H1 (cell line): ENCODE measurements around the gene ZNF641. TPM values are rescaled to one million over a fixed set of nuclear protein-coding genes. Genes with fewer than 3 reads are reported as not detected.

Experiments used
- CTCF ChIA-PET: fragments of 300-600 bp; sonication (Branson Sonifier 250); formaldehyde crosslinking; loops from one replicate; lab custom pipeline; 2021; ENCODE audit not compliant: partially characterized antibody; lab: Charles Lee
- POLR2A ChIA-PET: fragments of 300-600 bp; sonication (Branson Sonifier 250); formaldehyde crosslinking; loops from one replicate; lab custom pipeline; 2021; ENCODE audit warnings: inconsistent platforms; ENCODE audit not compliant: partially characterized antibody; lab: Charles Lee
- DNase-seq, 2 experiments: peaks; one replicate each; pipeline versions ENCODE4 v3.0.0 to v3.0.0-alpha.2; 2010 to 2022; ENCODE audit warnings: low spot score in 2 of 2, low read depth in 1 of 2, mixed read lengths in 1 of 2
- FAIRE-seq: peaks from 2 replicates; lab custom pipeline; 2011; peaks lifted over from hg19 to GRCh38; lab: Jason Lieb, UNC
- H2AFZ ChIP-seq: 2 replicates; pipeline ENCODE4 v1.8.1; 2012; ENCODE audit warnings: low read length, inconsistent platforms
- H2AK5ac ChIP-seq: 2 replicates; pipeline ENCODE4 v1.6.1; 2013; ENCODE audit warnings: low read depth, low read length
- H2BK120ac ChIP-seq: replicated peaks from 2 replicates; pipeline ENCODE3; 2013; ENCODE audit warnings: low read depth, low read length, inconsistent platforms
- H2BK12ac ChIP-seq: 2 replicates; pipeline ENCODE4 v1.6.1; 2013; ENCODE audit warnings: low read depth, low read length
- H2BK15ac ChIP-seq: 2 replicates; pipeline ENCODE4 v1.6.1; 2013; ENCODE audit warnings: low read length
- H2BK20ac ChIP-seq: 2 replicates; pipeline ENCODE4 v1.6.1; 2013; ENCODE audit warnings: low read length
- H2BK5ac ChIP-seq: 2 replicates; pipeline ENCODE4 v1.6.1; 2013; ENCODE audit warnings: low read depth, low read length
- H3K14ac ChIP-seq: 2 replicates; pipeline ENCODE4 v1.6.1; 2013; ENCODE audit warnings: inconsistent platforms; ENCODE audit not compliant: insufficient read length
- H3K18ac ChIP-seq: 2 replicates; pipeline ENCODE4 v1.6.1; 2013; ENCODE audit warnings: low read length; ENCODE audit errors: extremely low read depth
- H3K23ac ChIP-seq: 2 replicates; pipeline ENCODE4 v1.6.1; 2013; ENCODE audit warnings: inconsistent platforms; ENCODE audit not compliant: insufficient read length
- H3K23me2 ChIP-seq: 2 replicates; pipeline ENCODE4 v1.6.1; 2013; ENCODE audit warnings: low read depth, low read length
- H3K27ac ChIP-seq: 2 replicates; pipeline ENCODE4 v1.6.1; 2011; ENCODE audit warnings: low read depth, low read length, inconsistent platforms
- H3K27me3 ChIP-seq, 4 experiments: replicated peaks in 1 of 4; 1 replicate in 1 of 4; 2 replicates in 3 of 4; pipeline versions ENCODE4 v1.6.1 to v1.8.1; 2011 to 2013; ENCODE audit warnings: low read length in 3 of 4, mild to moderate bottlenecking in 3 of 4, inconsistent platforms in 2 of 4, mixed read lengths in 2 of 4, moderate library complexity in 1 of 4; ENCODE audit not compliant: control insufficient read depth in 3 of 4, insufficient read depth in 3 of 4; ENCODE audit errors: extremely low read depth in 1 of 4
- H3K36me3 ChIP-seq, 4 experiments: 2 replicates each; pipeline versions ENCODE4 v1.6.1 to v1.8.1; 2011 to 2013; ENCODE audit warnings: mild to moderate bottlenecking in 4 of 4, low read length in 3 of 4, moderate library complexity in 2 of 4, control low read depth in 1 of 4, inconsistent platforms in 1 of 4; ENCODE audit not compliant: insufficient read depth in 4 of 4, control insufficient read depth in 2 of 4
- H3K4ac ChIP-seq: replicated peaks from 2 replicates; pipeline ENCODE3; 2013; ENCODE audit warnings: low read length, low read depth, mixed read lengths, inconsistent platforms; ENCODE audit not compliant: insufficient read length
- H3K4me1 ChIP-seq, 4 experiments: replicated peaks in 1 of 4; 1 replicate in 1 of 4; 2 replicates in 3 of 4; pipeline versions ENCODE4 v1.6.1 to v1.8.1; 2011 to 2013; ENCODE audit warnings: low read length in 3 of 4, inconsistent platforms in 2 of 4, mixed read lengths in 1 of 4; ENCODE audit not compliant: insufficient read depth in 4 of 4, control insufficient read depth in 3 of 4
- H3K4me2 ChIP-seq, 2 experiments: 2 replicates each; pipeline versions ENCODE4 v1.6.1 to v1.8.1; 2011 to 2013; ENCODE audit warnings: low read depth in 2 of 2, low read length in 2 of 2, control low read depth in 1 of 2, inconsistent platforms in 1 of 2, mild to moderate bottlenecking in 1 of 2; ENCODE audit not compliant: insufficient read depth in 1 of 2
- H3K4me3 ChIP-seq, 4 experiments: fragments of 200-600, 300-600 bp in 1 of 4; sonication (generic), shearing (Covaris generic), sonication (Bioruptor Twin) in 1 of 4; 2 replicates each; pipeline versions ENCODE4 v1.5.1 to v1.8.1; 2011 to 2016; ENCODE audit warnings: low read length in 4 of 4, low read depth in 3 of 4, control low read depth in 2 of 4, inconsistent platforms in 2 of 4, mild to moderate bottlenecking in 2 of 4, mixed read lengths in 1 of 4, moderate library complexity in 1 of 4; ENCODE audit not compliant: insufficient read depth in 2 of 4; ENCODE audit errors: extremely low read depth in 1 of 4
- H3K56ac ChIP-seq: replicated peaks from 2 replicates; pipeline ENCODE3; 2013; ENCODE audit warnings: low read depth, mild to moderate bottlenecking, mixed read lengths, low read length, inconsistent platforms; ENCODE audit not compliant: insufficient read length
- H3K79me1 ChIP-seq: 2 replicates; pipeline ENCODE4 v1.6.1; 2013; ENCODE audit warnings: low read depth, low read length, control low read depth
- H3K79me2 ChIP-seq, 2 experiments: 2 replicates each; pipeline versions ENCODE4 v1.6.1 to v1.8.1; 2012 to 2013; ENCODE audit warnings: low read length in 2 of 2, mild to moderate bottlenecking in 2 of 2, inconsistent platforms in 1 of 2; ENCODE audit not compliant: insufficient read depth in 2 of 2, control insufficient read depth in 1 of 2
- H3K9ac ChIP-seq, 4 experiments: replicated peaks in 1 of 4; 1 replicate in 1 of 4; 2 replicates in 3 of 4; pipeline versions ENCODE4 v1.6.1 to v1.8.1; 2011 to 2013; ENCODE audit warnings: low read depth in 3 of 4, low read length in 3 of 4, control low read depth in 2 of 4, mild to moderate bottlenecking in 2 of 4, moderate library complexity in 2 of 4, inconsistent platforms in 1 of 4; ENCODE audit errors: extremely low read depth in 1 of 4
- H3K9me3 ChIP-seq, 2 experiments: 2 replicates each; pipeline versions ENCODE4 v1.6.1 to v1.8.1; 2012 to 2013; ENCODE audit warnings: mild to moderate bottlenecking in 2 of 2, moderate library complexity in 2 of 2, control low read depth in 1 of 2, inconsistent platforms in 1 of 2, low read depth in 1 of 2, low read length in 1 of 2, mixed read lengths in 1 of 2; ENCODE audit not compliant: insufficient read depth in 2 of 2
- H4K20me1 ChIP-seq, 2 experiments: replicated peaks in 1 of 2; 2 replicates each; pipeline versions ENCODE3 to v1.8.1; 2011 to 2013; ENCODE audit warnings: inconsistent platforms in 2 of 2, low read length in 2 of 2, mild to moderate bottlenecking in 1 of 2; ENCODE audit not compliant: insufficient read depth in 2 of 2, control insufficient read depth in 1 of 2
- H4K5ac ChIP-seq: 2 replicates; pipeline ENCODE4 v1.6.1; 2013; ENCODE audit warnings: low read length, low read depth, mixed read lengths, inconsistent platforms; ENCODE audit not compliant: insufficient read length
- H4K8ac ChIP-seq: 2 replicates; pipeline ENCODE4 v1.8.0; 2013; ENCODE audit warnings: mild to moderate bottlenecking, moderate library complexity, low read length, inconsistent platforms; ENCODE audit not compliant: insufficient read depth; ENCODE audit errors: extremely low read depth
- H4K91ac ChIP-seq: replicated peaks from 2 replicates; pipeline ENCODE3; 2013; ENCODE audit warnings: low read length, mixed read lengths, inconsistent platforms; ENCODE audit not compliant: insufficient read length
- EZH2 ChIP-seq: fragments of 200-600 bp; sonication (generic); IDR thresholded peaks from 2 replicates; pipeline ENCODE4 v1.7.1; 2012; ENCODE audit warnings: low read depth, mild to moderate bottlenecking, moderate library complexity, low read length, inconsistent platforms; ENCODE audit not compliant: severe bottlenecking
- JUND ChIP-seq: IDR thresholded peaks from 2 replicates; pipeline ENCODE4 v1.6.1; 2011; ENCODE audit warnings: mild to moderate bottlenecking, improper control_type of control experiment, low read length
- KDM1A ChIP-seq: fragments of 200-600, 300-600 bp; sonication (generic); IDR thresholded peaks from 2 replicates; pipeline ENCODE4 v1.7.1; 2016; ENCODE audit warnings: mild to moderate bottlenecking, low read length, borderline replicate concordance
- POU5F1 ChIP-seq: IDR thresholded peaks from 2 replicates; pipeline ENCODE4 v1.6.1; 2011; ENCODE audit warnings: low read depth, mild to moderate bottlenecking, low read length, moderate library complexity
- SP1 ChIP-seq: IDR thresholded peaks from 2 replicates; pipeline ENCODE4 v1.6.1; 2011; ENCODE audit warnings: low read depth, low read length
- SRF ChIP-seq: IDR thresholded peaks from 2 replicates; pipeline ENCODE4 v1.6.1; 2011; ENCODE audit warnings: mild to moderate bottlenecking, low read depth, low read length, moderate library complexity
- TEAD4 ChIP-seq: IDR thresholded peaks from 2 replicates; pipeline ENCODE4 v1.6.1; 2012; ENCODE audit warnings: low read depth, low read length, inconsistent platforms, mixed read lengths
- WGBS, 2 experiments: shearing (Covaris generic) in 1 of 2; methylation state at CpG; one replicate each; pipeline versions ENCODE4 v1.1.6 to v1.1.7; 2013 to 2015; ENCODE audit warnings: low lambda C conversion rate in 2 of 2, mixed read lengths in 2 of 2, inconsistent platforms in 1 of 2, low coverage in 1 of 2, missing lambda C conversion rate in 1 of 2; ENCODE audit not compliant: insufficient replicate concordance in 2 of 2, insufficient coverage in 1 of 2, insufficient read length in 1 of 2; ENCODE audit errors: extremely low coverage in 1 of 2, missing lambda C conversion rate in 1 of 2; 5-methylcytosine and 5-hydroxymethylcytosine counted together
- polyA plus RNA-seq, 7 experiments: library from polyadenylated mRNA; depleted of rRNA in 3 of 7; stranded (reverse) in 5 of 7; unstranded in 2 of 7; fragments of >200 nt in 5 of 7; fragments of 200-250 nt in 2 of 7; gene quantifications; 1 replicate in 5 of 7; 2 replicates in 1 of 7; 4 replicates in 1 of 7; pipeline versions ENCODE4 v1.2.1 to v1.2.3, GENCODE V29; 2011 to 2013; ENCODE audit warnings: missing spikeins in 2 of 7, mixed read lengths in 2 of 7
- total RNA-seq: library from RNA; stranded (reverse); fragmentation: NEBNext Ultra II Directional; extraction: Animal tissue kit (Norgen Biotek cat#: 25700); gene quantifications from 2 replicates; pipeline ENCODE4 v1.2.1, GENCODE V29; 2021
- TF ChIP-seq, protein P1 (sequence below): IDR thresholded peaks from 2 replicates; pipeline ENCODE4 v1.6.1; 2011; ENCODE audit warnings: low read length, improper control_type of control experiment

The ZNF641 gene
- total and polyA plus RNA-seq, 2 of the 8 experiments (the other 6 are each of a cell fraction or from before 2014, with no cell fraction given), result 2.4 to 6.2 TPM

DNA sequence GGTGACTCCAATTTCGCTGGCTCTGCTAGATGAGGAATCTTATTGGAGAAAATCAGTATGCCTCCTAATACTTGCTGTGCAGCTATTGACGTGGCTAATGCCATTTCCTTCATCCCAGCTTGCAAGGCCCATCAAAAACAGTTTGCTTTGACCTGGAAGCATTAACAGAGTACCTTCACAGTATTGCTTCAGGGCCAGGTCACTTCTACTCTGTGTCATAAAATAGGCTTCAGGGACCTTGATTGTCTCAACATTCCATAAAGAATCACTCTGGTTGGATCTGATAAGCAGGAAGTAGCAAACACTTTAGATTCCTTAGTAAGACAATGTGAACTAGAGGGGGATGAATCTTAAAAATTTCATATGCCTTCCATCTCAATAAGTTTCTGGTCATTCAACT, 26.9 kb upstream of the ZNF641 start:
- no peak for FAIRE-seq
- CTCF ChIA-PET, result interaction anchor here (0.5 kb wide), 1 partner anchor 42 kb away, joined by 3 read pairs; no protein-coding TSS in a partner anchor
- POLR2A ChIA-PET, result no interaction called here
- Histone ChIP-seq H3K36me3 (no peaks in the 10 kb centered on the region), H3K4me3 (no peak overlapping the region), H3K27ac (no peak overlapping the region), H4K5ac (no peak overlapping the region), H3K4me1 (no peaks in the 10 kb centered on the region), H3K79me1 (no peaks in the 10 kb centered on the region), H2BK5ac (no peak overlapping the region), H3K27me3 (no peaks in the 10 kb centered on the region), H3K56ac (no peak overlapping the region), H2BK12ac (no peak overlapping the region), H4K91ac (no peak overlapping the region), H3K9ac (no peak overlapping the region), H3K23me2 (no peaks in the 10 kb centered on the region), H4K20me1 (no peaks in the 10 kb centered on the region), H3K18ac (no peak overlapping the region), H2AFZ (no peak overlapping the region), H3K23ac (no peak overlapping the region), H4K8ac (no peak overlapping the region), H2BK20ac (no peak overlapping the region), H2BK15ac (no peak overlapping the region), H3K79me2 (no peaks in the 10 kb centered on the region), H2AK5ac (no peak overlapping the region), H2BK120ac (no peak overlapping the region), H3K14ac (no peak overlapping the region), H3K9me3 (peaks cover 11 to 12% of the 10 kb centered on the region in 2 experiments; a peak in 2 of 4 replicates), H3K4ac (no peak overlapping the region), H3K4me2 (no peak overlapping the region)
- 25% methylated on average over 2 of the region's 2 CpGs; no CpG with 5 or more reads in 1 of the 2 experiments for WGBS, 2 experiments
- DNase-seq, result no peak
- TF ChIP-seq SRF (no peak), SP1 (no peak), TEAD4 (no peak), JUND (no peak), POU5F1 (no peak), EZH2 (no peak), KDM1A (no peak)
- TF ChIP-seq, protein P1, sequence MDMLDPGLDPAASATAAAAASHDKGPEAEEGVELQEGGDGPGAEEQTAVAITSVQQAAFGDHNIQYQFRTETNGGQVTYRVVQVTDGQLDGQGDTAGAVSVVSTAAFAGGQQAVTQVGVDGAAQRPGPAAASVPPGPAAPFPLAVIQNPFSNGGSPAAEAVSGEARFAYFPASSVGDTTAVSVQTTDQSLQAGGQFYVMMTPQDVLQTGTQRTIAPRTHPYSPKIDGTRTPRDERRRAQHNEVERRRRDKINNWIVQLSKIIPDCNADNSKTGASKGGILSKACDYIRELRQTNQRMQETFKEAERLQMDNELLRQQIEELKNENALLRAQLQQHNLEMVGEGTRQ, result no peak
